Tibial artery (tissue), 4 donors: ENCODE results near the gene GUCY2C.
"Not testable (repeated sequence)": the region's sequence is repeated elsewhere in the genome, so short reads cannot be mapped to it uniquely, and the experiment has no call there.

Experiments
- DNase-seq, 2 donors: peaks; one replicate each; pipeline ENCODE4 v3.0.0-alpha.2; 2019
- H3K27ac ChIP-seq, 2 donors: fragments of 200-600 bp; sonication (generic) in 1 of 2; 1 replicate in 1 of 2; 2 replicates in 1 of 2; pipeline ENCODE4 v1.5.1; 2018 to 2019; ENCODE audit warnings: mild to moderate bottlenecking in 1 of 2
- H3K27me3 ChIP-seq, 2 donors: fragments of 200-600 bp; sonication (generic) in 1 of 2; one replicate each; pipeline versions ENCODE4 v1.5.1 to v1.6.0; 2016 to 2019
- H3K36me3 ChIP-seq, 3 donors: fragments of 200-600 bp; sonication (generic) in 2 of 3; one replicate each; pipeline ENCODE4 v1.5.1; 2016 to 2019; ENCODE audit warnings: mild to moderate bottlenecking in 2 of 3
- H3K4me1 ChIP-seq, 4 donors: fragments of 200-600 bp; sonication (generic) in 2 of 4; 1 replicate in 3 of 4; 2 replicates in 1 of 4; pipeline ENCODE4 v1.5.1; 2016 to 2019
- H3K4me3 ChIP-seq, 2 donors: fragments of 200-600 bp; sonication (generic) in 1 of 2; 1 replicate in 1 of 2; 2 replicates in 1 of 2; pipeline ENCODE4 v1.5.1; 2018 to 2019; ENCODE audit warnings: mild to moderate bottlenecking in 2 of 2
- H3K9me3 ChIP-seq, 3 donors: fragments of 200-600 bp; sonication (generic) in 1 of 3; one replicate each; pipeline ENCODE4 v1.5.1; 2016 to 2019
- CTCF ChIP-seq, 2 experiments: fragments of 200-600 bp in 1 of 2; fragments of 450-650 bp in 1 of 2; IDR thresholded peaks; one replicate each; pipeline ENCODE4 v1.5.1; 2017 to 2019; ENCODE audit warnings: antibody characterized with exemption in 2 of 2, mild to moderate bottlenecking in 1 of 2, moderate library complexity in 1 of 2
- intact Hi-C: fragments of 100-400 bp; cut with DNase I; formaldehyde crosslinking; loops from one replicate; pipeline ENCODE4 v1.15.0; 2023; ENCODE audit warnings: low total_unique reads

GUCY2C gene

GRCh38 chr12:14696265-14696741, at the start of gene GUCY2C:
Gene GUCY2C, minus strand, starts transcription at chr12:14696599. Its CDS starts 151 bp downstream, at chr12:14696448.
- H3K9me3 ChIP-seq = no peaks in the 10 kb centered on the region
- TF ChIP-seq CTCF (IDR thresholded peaks at IDR 0.05) = no peak
- no peak for DNase-seq
- no peak within 1 kb of the TSS for H3K4me3 ChIP-seq
- intact Hi-C loops = no loop called here
- no peak within 1 kb of the TSS for H3K27ac ChIP-seq
- H3K27me3 ChIP-seq = no peaks in the 10 kb centered on the region
- H3K4me1 ChIP-seq = no peaks in the 10 kb centered on the region
- H3K36me3 ChIP-seq = no peaks in the 10 kb centered on the region

- no peak for DNase-seq
- intact Hi-C loops = no loop called here
- Histone ChIP-seq H3K36me3 (peaks cover 0 to 9% (median 4%) of the 10 kb centered on the region in 3 donors), H3K9me3 (no peaks in the 10 kb centered on the region), H3K4me3 (no peak overlapping the region), H3K27ac (no peak overlapping the region), H3K4me1 (no peaks in the 10 kb centered on the region), H3K27me3 (no peaks in the 10 kb centered on the region)
- no peak for TF ChIP-seq CTCF (IDR thresholded peaks at IDR 0.05)
These were observed 46.7 kb upstream of the GUCY2C start for GRCh38 chr12:14743061-14743460.

GRCh38 chr12:14741942-14742341, 45.5 kb upstream of the GUCY2C start:
- H3K4me1 ChIP-seq = no peaks in the 10 kb centered on the region
- no peaks in the 10 kb centered on the region for H3K27me3 ChIP-seq
- DNase-seq = no peak
- peaks cover 0 to 9% (median 4%) of the 10 kb centered on the region in 3 donors for H3K36me3 ChIP-seq
- intact Hi-C loops = no loop called here
- H3K9me3 ChIP-seq = no peaks in the 10 kb centered on the region
- H3K4me3 ChIP-seq = no peak overlapping the region
- TF ChIP-seq CTCF (IDR thresholded peaks at IDR 0.05) = no peak
- H3K27ac ChIP-seq = no peak overlapping the region

GRCh38 chr12:14741153-14741552, 44.8 kb upstream of the GUCY2C start:
- Histone ChIP-seq H3K4me1 (no peaks in the 10 kb centered on the region), H3K27ac (no peak overlapping the region), H3K4me3 (no peak overlapping the region), H3K27me3 (no peaks in the 10 kb centered on the region), H3K36me3 (peaks cover 0 to 9% (median 4%) of the 10 kb centered on the region in 3 donors), H3K9me3 (no peaks in the 10 kb centered on the region)
- intact Hi-C loops = no loop called here
- no peak for TF ChIP-seq CTCF (IDR thresholded peaks at IDR 0.05)
- no peak for DNase-seq

GRCh38 chr12:14736441-14736840, 40.0 kb upstream of the GUCY2C start:
- H3K36me3 ChIP-seq, H3K4me3 ChIP-seq, H3K27me3 ChIP-seq, H3K27ac ChIP-seq, H3K9me3 ChIP-seq, H3K4me1 ChIP-seq, DNase-seq, intact Hi-C loops: not testable (repeated sequence)

- peaks cover 0 to 7% (median 0%) of the 10 kb centered on the region in 3 donors for H3K9me3 ChIP-seq
These were observed 35.4 kb upstream of the GUCY2C start for GRCh38 chr12:14731821-14732220.

More at GRCh38 chr12:14731821-14732220, 35.4 kb upstream of the GUCY2C start:
- no peak for TF ChIP-seq CTCF (IDR thresholded peaks at IDR 0.05)
- Histone ChIP-seq H3K4me3 (no peak overlapping the region), H3K4me1 (no peaks in the 10 kb centered on the region), H3K27ac (no peak overlapping the region), H3K36me3 (no peaks in the 10 kb centered on the region), H3K27me3 (no peaks in the 10 kb centered on the region)
- no peak for DNase-seq
- intact Hi-C loops = no loop called here
